ENCODE data around the gene S1PR2. TPM values are rescaled to one million over a fixed set of nuclear protein-coding genes. Genes with fewer than 3 reads are reported as not detected.

Gene S1PR2
- total and polyA plus RNA-seq, 9 of the 15 experiments (the other 6 are each of a cell fraction or from before 2014, with no cell fraction given), result 1.5 to 3.9 (median 2.0) TPM

GRCh38 chr19:10255358-10255757 lies 24.2 kb upstream of the S1PR2 start:
- no peak overlapping the region for H2AFZ ChIP-seq (ENCODE audit: low read depth, low read length)
- no peak overlapping the region for H3K4me2 ChIP-seq (ENCODE audit: insufficient read depth, low read length)
- DNase-seq (ENCODE audit: extremely low read depth in 1 of 4, low spot score in 3 of 4) (no peak), FAIRE-seq (no peak), ATAC-seq (no peak)
- H3K79me2 ChIP-seq (ENCODE audit: control insufficient read depth, insufficient read depth, low read length), result peaks cover 28% of the 10 kb centered on the region
- BruUV-seq (replicated peaks), result TSS peak; percentile 13
- H3K9me1 ChIP-seq (ENCODE audit: control insufficient read depth, insufficient read depth, low read length), result no peaks in the 10 kb centered on the region
- WGBS (ENCODE audit: insufficient coverage, low coverage, missing lambda C conversion rate), result 96% methylated on average over 2 of the region's 2 CpGs
- H3K4me1 ChIP-seq (replicated peaks in 1 of 2; ENCODE audit: control insufficient read depth in 2 of 2, insufficient read depth in 2 of 2, low read length in 2 of 2), result peaks cover 9 to 61% of the 10 kb centered on the region in 2 experiments; a peak in 4 of 5 replicates
- H3K9ac ChIP-seq (ENCODE audit: insufficient read depth in 1 of 2, low read depth in 2 of 2, low read length in 2 of 2), result no peak overlapping the region; a peak in 1 of 4 replicates
- POLR2A ChIA-PET, result no interaction called here
- no peaks in the 10 kb centered on the region; the same call in 1 of the 2 replicates for H4K20me1 ChIP-seq (replicated peaks; ENCODE audit: control insufficient read depth, insufficient read depth, low read length)
- no peaks in the 10 kb centered on the region for H3K27me3 ChIP-seq (ENCODE audit: control insufficient read depth in 2 of 2, insufficient read depth in 2 of 2, low read length in 2 of 2)
- no peak overlapping the region for H3K4me3 ChIP-seq
- H3K36me3 ChIP-seq (ENCODE audit: control insufficient read depth, insufficient read depth, low read length), result peaks cover 60% of the 10 kb centered on the region
- CTCF ChIA-PET (ENCODE audit: low intra/inter-chr PET ratio), result interaction anchor here (0.7 kb wide), 1 partner anchor 381 kb away, joined by 3 read pairs; no protein-coding TSS in a partner anchor
- in situ Hi-C loops (cut with MboI), result no loop called here
- intact Hi-C loops (cut with micrococcal nuclease), result no loop called here
- TF ChIP-seq SNRNP70 (optimal IDR thresholded peaks at IDR 0.05; ENCODE audit: low read depth, low read length), result no peak
- TF ChIP-seq RBM14 (IDR thresholded peaks at IDR 0.05; ENCODE audit: borderline replicate concordance, insufficient read depth, low read depth, low read length), result no peak
- TF ChIP-seq ZBTB5 (IDR thresholded peaks at IDR 0.05), result no peak
- TF ChIP-seq RBM25 (IDR thresholded peaks at IDR 0.05; ENCODE audit: low read depth, low read length, severe bottlenecking), result peak; percentile 80
- H3K27ac ChIP-seq (ENCODE audit: extremely low read depth, low read depth, low read length), result no peak overlapping the region
- no peaks in the 10 kb centered on the region for H3K9me3 ChIP-seq (replicated peaks; ENCODE audit: control insufficient read depth, insufficient read depth, low read depth, low read length)

Data from K562 (cell line).